Measurements from ENCODE around the gene LRRC23.

GRCh38 chr12:6945613-6946012 lies 41.0 kb downstream of the LRRC23 start:
- TF ChIP-seq RFX5 (IDR thresholded peaks at IDR 0.05; ENCODE audit: low read depth, low read length) (no peak), USF2 (IDR thresholded peaks at IDR 0.05; ENCODE audit: low read depth, low read length) (no peak), POLR2A (IDR thresholded peaks at IDR 0.05; ENCODE audit: low read depth, low read length) (no peak)
